HT-29 (cell line): ENCODE measurements around the gene GNLY. TPM values are rescaled to one million over a fixed set of nuclear protein-coding genes. Genes with fewer than 3 reads are reported as not detected.
A peak's percentile ranks its signal among the peaks of the same experiment; 100 is the strongest.
"Not testable (repeated sequence)": the region's sequence is repeated elsewhere in the genome, so short reads cannot be mapped to it uniquely, and the experiment has no call there.

Experiments used
- DNase-seq: peaks from one replicate; pipeline ENCODE4 v3.0.0-alpha.2; 2015; ENCODE audit warnings: low spot score
- total RNA-seq: library from RNA; depleted of rRNA; stranded (reverse); fragments of >200 nt; shearing (Covaris generic); gene quantifications from 2 replicates; pipeline ENCODE4 v1.2.3, GENCODE V29; 2014

GNLY gene
- total RNA-seq, 1 experiment from 2014 or later: not detected

- DNase-seq: peak; percentile 94
Observed at GRCh38 chr2:85707304-85707703, 13.1 kb downstream of the GNLY start.

- DNase-seq: no peak
Observed at GRCh38 chr2:85708641-85709040, 14.5 kb downstream of the GNLY start.

- DNase-seq: no peak
Observed at GRCh38 chr2:85709401-85709811, 15.2 kb downstream of the GNLY start.

- no peak for DNase-seq
Observed at GRCh38 chr2:85710687-85711577, 16.8 kb downstream of the GNLY start.

- no peak for DNase-seq
Observed at GRCh38 chr2:85711578-85712060, 17.5 kb downstream of the GNLY start.

GRCh38 chr2:85712336-85712735, 18.2 kb downstream of the GNLY start:
- DNase-seq: no peak

GRCh38 chr2:85712849-85713612, 18.9 kb downstream of the GNLY start:
- no peak for DNase-seq

- DNase-seq: no peak
Observed at GRCh38 chr2:85713836-85714235, 19.7 kb downstream of the GNLY start.

- not testable (repeated sequence) for DNase-seq
Observed at GRCh38 chr2:85714421-85714820, 20.3 kb downstream of the GNLY start.

- no peak for DNase-seq
Observed at GRCh38 chr2:85714841-85715240, 20.7 kb downstream of the GNLY start.

GRCh38 chr2:85716346-85716914, 22.3 kb downstream of the GNLY start:
- DNase-seq: no peak

- no peak for DNase-seq
Observed at GRCh38 chr2:85717308-85718008, 23.3 kb downstream of the GNLY start.

- DNase-seq: peak; percentile 27
Observed at GRCh38 chr2:85718009-85718391, 23.8 kb downstream of the GNLY start.

- DNase-seq: no peak
Observed at GRCh38 chr2:85718885-85719492, 24.8 kb downstream of the GNLY start.

GRCh38 chr2:85719609-85720240, 25.6 kb downstream of the GNLY start:
- DNase-seq: no peak

- DNase-seq: no peak
Observed at GRCh38 chr2:85720533-85720932, 26.4 kb downstream of the GNLY start.

GRCh38 chr2:85721641-85722040, 27.5 kb downstream of the GNLY start:
- no peak for DNase-seq

- DNase-seq: no peak
Observed at GRCh38 chr2:85722519-85722918, 28.4 kb downstream of the GNLY start.

- DNase-seq: no peak
Observed at GRCh38 chr2:85723707-85724360, 29.7 kb downstream of the GNLY start.

- no peak for DNase-seq
Observed at GRCh38 chr2:85724731-85725181, 30.6 kb downstream of the GNLY start.
